ENCODE data around the gene TRIO. TPM values are rescaled to one million over a fixed set of nuclear protein-coding genes. Genes with fewer than 3 reads are reported as not detected.

The TRIO gene
- total and polyA plus RNA-seq, 2 of the 8 experiments (the other 6 are each of a cell fraction or from before 2014, with no cell fraction given): 35.1 to 69.1 TPM

GRCh38 chr5:14158890-14159666, 15.9 kb downstream of the TRIO start (continued):
- TF ChIP-seq RAD21 (IDR thresholded peaks at IDR 0.05 in 1 of 2, conservative IDR thresholded peaks at IDR 0.05 in 1 of 2; ENCODE audit: low read depth in 2 of 2, low read length in 2 of 2) (no peak), GTF2F1 (IDR thresholded peaks at IDR 0.05; ENCODE audit: borderline replicate concordance, low read depth, low read length) (no peak), SUZ12 (IDR thresholded peaks at IDR 0.05; ENCODE audit: low read length) (no peak), RFX5 (IDR thresholded peaks at IDR 0.05; ENCODE audit: borderline replicate concordance, low read depth, low read length) (no peak), SP4 (IDR thresholded peaks at IDR 0.05; ENCODE audit: low read length) (no peak), ATF3 (IDR thresholded peaks at IDR 0.05; ENCODE audit: insufficient read depth, low read depth, low read length) (no peak)
